SH-SY5Y (cell line): ENCODE results near the gene YY1.

ENCODE experiments used
- GATA2 ChIP-seq: IDR thresholded peaks from 2 replicates; pipeline ENCODE4 v1.6.1; 2011; ENCODE audit warnings: mild to moderate bottlenecking, low read depth, low read length
- GATA3 ChIP-seq: IDR thresholded peaks from 2 replicates; pipeline ENCODE4 v1.6.1; 2011; ENCODE audit warnings: low read depth, mild to moderate bottlenecking, low read length, moderate library complexity

GRCh38 chr14:100322138-100322957, 83.4 kb downstream of the YY1 start:
- TF ChIP-seq GATA3 (no peak), GATA2 (no peak)
